Measurements from ENCODE around the gene CTDP1.
"Not testable (repeated sequence)": the region's sequence is repeated elsewhere in the genome, so short reads cannot be mapped to it uniquely, and the experiment has no call there.

The CTDP1 gene

GRCh38 chr18:79748321-79749180 lies 68.9 kb downstream of the CTDP1 start:
- TF ChIP-seq POLR2A (IDR thresholded peaks at IDR 0.05; ENCODE audit: low read length) (no peak), GATA1 (IDR thresholded peaks at IDR 0.05; ENCODE audit: low read depth, low read length) (no peak)
- no peak for DNase-seq

- DNase-seq: no peak
- TF ChIP-seq POLR2A (IDR thresholded peaks at IDR 0.05; ENCODE audit: low read length) (no peak), GATA1 (IDR thresholded peaks at IDR 0.05; ENCODE audit: low read depth, low read length) (no peak)
These were observed 69.9 kb downstream of the CTDP1 start for GRCh38 chr18:79749251-79750191.

DNA sequence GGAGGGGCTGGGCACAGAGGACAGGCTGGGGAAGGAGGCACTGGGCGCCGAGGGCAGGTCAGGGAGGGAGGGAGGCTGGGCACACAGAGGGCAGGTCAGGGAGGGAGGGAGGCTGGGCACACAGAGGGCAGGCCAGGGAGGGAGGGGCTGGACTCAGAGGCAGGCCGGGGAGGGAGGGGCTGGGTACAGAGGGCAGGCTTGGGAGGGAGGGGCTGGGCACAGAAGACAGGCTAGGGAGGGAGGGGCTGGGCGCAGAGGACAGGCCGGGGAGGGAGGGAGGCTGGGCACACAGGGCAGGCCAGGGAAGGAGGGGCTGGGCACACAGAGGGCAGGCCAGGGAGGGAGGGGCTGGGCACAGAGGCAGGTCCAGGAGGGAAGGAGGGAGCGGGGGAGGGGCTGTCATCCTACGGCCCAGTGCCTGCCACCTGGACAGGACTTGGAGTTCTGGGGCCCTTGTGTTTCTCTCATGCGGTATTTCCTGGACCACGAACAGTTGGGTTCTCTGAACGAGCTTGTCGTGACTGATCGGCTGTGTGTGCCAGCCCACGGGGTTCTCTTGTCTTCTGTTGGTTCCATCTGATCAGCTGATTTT lies 71.5 kb downstream of the CTDP1 start:
- DNase-seq: no peak

GRCh38 chr18:79751918-79752578 lies 72.4 kb downstream of the CTDP1 start:
- not testable (repeated sequence) for DNase-seq

More for the DNA sequence above, 71.5 kb downstream of the CTDP1 start:
- no peak for TF ChIP-seq GATA1 (IDR thresholded peaks at IDR 0.05; ENCODE audit: low read depth, low read length)
- TF ChIP-seq POLR2A (IDR thresholded peaks at IDR 0.05; ENCODE audit: low read length): no peak

GRCh38 chr18:79752946-79753345 lies 73.3 kb downstream of the CTDP1 start:
- not testable (repeated sequence) for DNase-seq

- no peak for DNase-seq
- TF ChIP-seq GATA1 (IDR thresholded peaks at IDR 0.05; ENCODE audit: low read depth, low read length) (no peak), POLR2A (IDR thresholded peaks at IDR 0.05; ENCODE audit: low read length) (no peak)
These were observed 73.8 kb downstream of the CTDP1 start for GRCh38 chr18:79753391-79753851.

DNA sequence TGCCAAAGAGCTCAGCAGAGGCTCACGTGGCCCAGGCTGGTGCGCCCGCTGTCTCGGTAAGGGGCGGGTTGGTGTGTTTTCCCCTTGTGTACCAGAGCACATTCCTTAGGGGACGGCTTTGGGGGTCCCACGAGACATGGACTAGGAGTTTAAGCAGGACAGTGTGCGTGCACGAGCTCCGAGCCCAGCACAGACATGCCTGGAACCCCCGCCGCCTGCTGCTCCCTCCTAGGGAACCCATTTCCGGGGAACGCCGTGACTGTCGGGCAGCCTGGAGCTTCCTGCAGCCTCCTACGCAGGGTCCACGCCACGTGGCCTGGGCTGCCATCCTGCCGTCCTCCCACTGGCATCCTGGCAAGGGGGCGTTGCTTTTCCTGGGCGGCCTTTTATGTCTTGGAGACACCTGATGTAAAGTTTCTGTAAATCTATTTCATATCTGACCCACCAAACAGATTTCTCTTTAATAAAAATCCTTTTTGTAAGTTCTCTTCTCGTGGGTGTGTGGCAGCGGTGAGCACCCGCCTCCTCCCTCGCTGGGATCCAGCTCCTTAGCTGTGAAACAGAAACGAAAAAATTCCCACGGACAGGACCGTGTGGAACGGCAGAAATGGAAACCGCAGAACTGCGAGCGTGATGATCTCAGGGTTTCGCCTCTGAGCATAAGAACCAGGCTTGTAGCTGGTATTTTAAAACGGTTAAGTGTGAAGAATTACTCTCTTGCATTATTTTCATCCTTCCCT lies 74.6 kb downstream of the CTDP1 start:
- no peak for TF ChIP-seq POLR2A (IDR thresholded peaks at IDR 0.05; ENCODE audit: low read length)

GRCh38 chr18:79754831-79755351 lies 75.3 kb downstream of the CTDP1 start:
- DNase-seq: no peak
- TF ChIP-seq GATA1 (IDR thresholded peaks at IDR 0.05; ENCODE audit: low read depth, low read length) (no peak), POLR2A (IDR thresholded peaks at IDR 0.05; ENCODE audit: low read length) (no peak)

More for the DNA sequence above, 74.6 kb downstream of the CTDP1 start:
- DNase-seq: no peak

DNA sequence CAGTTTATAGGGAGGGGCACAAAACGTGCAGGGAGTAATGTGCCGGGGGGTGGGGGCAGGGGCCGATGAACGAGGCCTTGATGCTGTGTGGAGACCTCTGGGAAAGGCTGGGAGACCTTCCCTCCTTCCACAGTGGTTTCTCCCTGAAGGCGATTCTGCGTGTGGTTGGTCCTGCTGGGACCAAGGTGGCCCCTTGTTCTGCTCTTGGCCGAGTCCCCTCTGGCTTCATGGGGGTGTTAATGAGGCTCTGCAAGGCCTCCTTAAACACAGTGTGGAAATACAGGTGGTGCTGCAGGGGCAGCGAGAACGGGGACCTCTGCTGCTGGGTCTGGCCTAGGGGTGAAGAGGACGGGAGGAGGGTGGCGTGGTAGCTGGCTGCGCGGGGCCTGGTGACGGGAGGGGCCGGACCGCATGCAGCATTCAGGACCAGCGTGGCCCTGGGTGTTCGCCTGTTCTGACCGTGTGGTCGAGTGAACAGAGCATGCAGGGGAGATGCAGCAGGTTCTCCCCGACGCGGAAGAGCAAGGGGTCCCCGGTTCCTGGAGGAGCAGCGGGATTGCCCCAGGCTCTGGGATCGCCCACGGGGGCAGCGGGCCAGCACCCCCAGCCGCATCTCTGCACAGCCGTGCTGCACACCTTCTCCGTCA lies 76.0 kb downstream of the CTDP1 start:
- no peak for DNase-seq

DNA sequence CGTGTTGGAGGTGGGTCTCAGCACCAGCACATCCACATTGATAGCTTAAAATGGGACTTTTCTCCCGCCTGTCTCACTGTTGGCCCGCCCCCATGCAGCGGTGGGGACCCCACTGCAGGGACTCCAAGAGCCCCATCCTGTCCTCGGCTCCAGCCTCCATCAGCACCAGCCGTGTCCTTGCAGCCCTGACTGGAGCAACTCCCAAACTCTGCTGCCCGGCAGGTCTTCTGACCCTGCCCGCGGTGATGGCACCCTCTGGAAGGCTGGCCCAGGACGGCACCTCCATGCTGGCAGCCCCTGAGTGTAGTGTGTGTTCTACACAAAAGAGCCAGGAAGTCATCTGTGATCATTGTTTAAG lies 76.5 kb downstream of the CTDP1 start:
- TF ChIP-seq GATA1 (IDR thresholded peaks at IDR 0.05; ENCODE audit: low read depth, low read length) (no peak), POLR2A (IDR thresholded peaks at IDR 0.05; ENCODE audit: low read length) (no peak)
- DNase-seq: no peak

More for the DNA sequence above, 76.0 kb downstream of the CTDP1 start:
- TF ChIP-seq POLR2A (IDR thresholded peaks at IDR 0.05; ENCODE audit: low read length) (no peak), GATA1 (IDR thresholded peaks at IDR 0.05; ENCODE audit: low read depth, low read length) (no peak)

GRCh38 chr18:79756826-79757225 lies 77.2 kb downstream of the CTDP1 start:
- TF ChIP-seq POLR2A (IDR thresholded peaks at IDR 0.05; ENCODE audit: low read length) (no peak), GATA1 (IDR thresholded peaks at IDR 0.05; ENCODE audit: low read depth, low read length) (no peak)
- no peak for DNase-seq

DNA sequence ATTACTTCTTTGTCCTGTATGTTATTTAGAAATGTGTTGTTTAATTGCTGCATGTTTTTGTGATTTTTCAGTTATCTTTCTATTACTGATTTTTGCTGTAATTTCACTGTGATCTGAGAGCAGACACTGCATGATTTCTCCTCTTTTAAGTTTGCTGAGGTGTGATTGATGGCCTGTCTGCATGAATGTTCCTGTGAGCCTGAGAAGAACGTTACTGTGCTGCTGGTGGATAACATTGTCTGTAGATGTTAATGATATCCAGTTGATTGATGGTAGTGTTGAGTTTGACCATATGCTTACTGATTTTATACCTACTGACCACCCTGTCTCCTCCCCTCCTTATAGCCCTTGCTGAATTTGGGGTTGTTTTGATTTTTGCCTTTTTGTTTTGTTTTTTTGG lies 80.7 kb downstream of the CTDP1 start:
- no peak for DNase-seq
- TF ChIP-seq POLR2A (IDR thresholded peaks at IDR 0.05; ENCODE audit: low read length) (no peak), GATA1 (IDR thresholded peaks at IDR 0.05; ENCODE audit: low read depth, low read length) (no peak)
